ENCODE measurements around the gene ENPP3. TPM values are rescaled to one million over a fixed set of nuclear protein-coding genes. Genes with fewer than 3 reads are reported as not detected.

Gene ENPP3
- total and polyA plus RNA-seq, 10 donors, result 0.23 to 1.3 (median 0.54) TPM

GRCh38 chr6:131773284-131773950 lies 136.3 kb downstream of the ENPP3 start:
- H3K4me3 ChIP-seq, result no peak overlapping the region
- no peak overlapping the region for H3K27ac ChIP-seq
- no peaks in the 10 kb centered on the region for H3K9me3 ChIP-seq
- 65 to 82% (median 67%) methylated on average over 4 of the region's 4 CpGs for WGBS, 5 donors
- H3K27me3 ChIP-seq (replicated peaks in 1 of 7), result no peaks in the 10 kb centered on the region
- no peak for DNase-seq
- H3K36me3 ChIP-seq, result no peaks in the 10 kb centered on the region
- intact Hi-C loops (cut with DNase I; ENCODE audit: low total_unique reads), result no loop called here
- no peaks in the 10 kb centered on the region for H3K4me1 ChIP-seq
- TF ChIP-seq POLR2A (IDR thresholded peaks at IDR 0.05), result no peak
- TF ChIP-seq CTCF (IDR thresholded peaks at IDR 0.05 in 8 of 11, conservative IDR thresholded peaks at IDR 0.05 in 3 of 11), result no peak
- TF ChIP-seq POLR2AphosphoS5 (IDR thresholded peaks at IDR 0.05), result no peak

GRCh38 chr6:131775886-131776285 lies 138.8 kb downstream of the ENPP3 start:
- Histone ChIP-seq H3K4me3 (no peak overlapping the region), H3K36me3 (no peaks in the 10 kb centered on the region), H3K4me1 (no peaks in the 10 kb centered on the region), H3K9me3 (no peaks in the 10 kb centered on the region), H3K27ac (no peak overlapping the region), H3K27me3 (replicated peaks in 1 of 7) (no peaks in the 10 kb centered on the region)
- intact Hi-C loops (cut with DNase I; ENCODE audit: low total_unique reads), result no loop called here
- no peak for TF ChIP-seq POLR2A (IDR thresholded peaks at IDR 0.05)
- no peak for TF ChIP-seq POLR2AphosphoS5 (IDR thresholded peaks at IDR 0.05)
- TF ChIP-seq CTCF (IDR thresholded peaks at IDR 0.05 in 8 of 11, conservative IDR thresholded peaks at IDR 0.05 in 3 of 11), result no peak
- no peak for DNase-seq
- WGBS, 5 donors, result 68 to 89% (median 86%) methylated on average over 3 of the region's 3 CpGs

- H3K27me3 ChIP-seq (replicated peaks in 1 of 7), result no peaks in the 10 kb centered on the region
- H3K9me3 ChIP-seq, result no peaks in the 10 kb centered on the region
- no peak for TF ChIP-seq POLR2A (IDR thresholded peaks at IDR 0.05)
- intact Hi-C loops (cut with DNase I; ENCODE audit: low total_unique reads), result no loop called here
- H3K27ac ChIP-seq, result no peak overlapping the region
- 80 to 89% (median 85%) methylated on average over 2 of the region's 2 CpGs for WGBS, 5 donors
- H3K4me3 ChIP-seq, result no peak overlapping the region
- H3K36me3 ChIP-seq, result no peaks in the 10 kb centered on the region
- no peak for DNase-seq
- no peaks in the 10 kb centered on the region for H3K4me1 ChIP-seq
Observed at GRCh38 chr6:131776985-131777384, 139.9 kb downstream of the ENPP3 start.

GRCh38 chr6:131778169-131778568 lies 141.1 kb downstream of the ENPP3 start:
- TF ChIP-seq CTCF (IDR thresholded peaks at IDR 0.05 in 8 of 11, conservative IDR thresholded peaks at IDR 0.05 in 3 of 11) (no peak), POLR2AphosphoS5 (IDR thresholded peaks at IDR 0.05) (no peak), POLR2A (IDR thresholded peaks at IDR 0.05) (no peak)
- no peak for DNase-seq
- 65 to 81% (median 73%) methylated on average over 1 of the region's 1 CpG for WGBS, 5 donors

More at GRCh38 chr6:131778169-131778568, 141.1 kb downstream of the ENPP3 start:
- H3K27me3 ChIP-seq (replicated peaks in 1 of 7), result no peaks in the 10 kb centered on the region
- H3K4me1 ChIP-seq, result no peaks in the 10 kb centered on the region
- no peaks in the 10 kb centered on the region for H3K36me3 ChIP-seq
- no peak overlapping the region for H3K4me3 ChIP-seq
- intact Hi-C loops (cut with DNase I; ENCODE audit: low total_unique reads), result no loop called here
- no peaks in the 10 kb centered on the region for H3K9me3 ChIP-seq
- H3K27ac ChIP-seq, result no peak overlapping the region
